HG02571 (cell line): ENCODE data around the gene SIPA1L3.
"Not testable (repeated sequence)": the region's sequence is repeated elsewhere in the genome, so short reads cannot be mapped to it uniquely, and the experiment has no call there.

Source experiments
- ATAC-seq: cut with Tn5 transposase; IDR thresholded peaks from one replicate; pipeline ENCODE4 v1.9.1; 2021; ENCODE audit warnings: mild to moderate bottlenecking, moderate library complexity; ENCODE audit not compliant: unreplicated experiment

The SIPA1L3 gene

DNA sequence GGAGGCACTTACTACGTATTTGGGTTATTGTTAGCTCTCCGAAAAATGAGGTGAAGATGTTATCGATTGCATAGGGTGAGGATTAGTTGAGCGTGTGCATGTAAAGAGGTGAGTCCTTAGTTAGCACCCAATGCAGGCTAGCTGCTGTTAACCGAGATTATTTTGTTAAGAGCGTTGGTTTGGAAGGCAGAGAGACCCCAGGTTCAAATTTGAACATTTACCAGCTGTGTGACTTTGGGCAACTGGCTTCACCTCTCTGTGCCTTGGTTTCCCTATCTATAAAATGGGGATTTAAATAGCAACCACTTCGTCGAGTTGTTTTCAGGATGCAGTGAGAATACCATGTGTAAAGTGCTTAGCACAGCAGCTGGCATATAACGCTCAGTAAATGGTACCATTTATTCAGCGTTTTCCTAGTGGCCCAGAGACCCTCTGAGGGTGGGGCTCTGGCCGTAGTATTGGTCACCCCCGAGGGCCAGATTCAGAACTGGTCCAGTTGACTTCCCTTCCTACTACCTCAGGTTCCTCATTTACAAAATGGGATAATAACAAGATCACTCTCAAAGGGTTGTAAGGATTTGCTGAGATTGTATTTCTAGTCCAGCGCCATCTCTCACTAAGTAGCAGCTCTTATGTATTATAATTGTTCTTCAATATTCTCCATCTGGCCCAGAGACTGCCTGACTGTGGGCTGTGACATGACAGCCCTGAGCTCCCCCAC, 887 bp downstream of the SIPA1L3 start:
- no peak for ATAC-seq

DNA sequence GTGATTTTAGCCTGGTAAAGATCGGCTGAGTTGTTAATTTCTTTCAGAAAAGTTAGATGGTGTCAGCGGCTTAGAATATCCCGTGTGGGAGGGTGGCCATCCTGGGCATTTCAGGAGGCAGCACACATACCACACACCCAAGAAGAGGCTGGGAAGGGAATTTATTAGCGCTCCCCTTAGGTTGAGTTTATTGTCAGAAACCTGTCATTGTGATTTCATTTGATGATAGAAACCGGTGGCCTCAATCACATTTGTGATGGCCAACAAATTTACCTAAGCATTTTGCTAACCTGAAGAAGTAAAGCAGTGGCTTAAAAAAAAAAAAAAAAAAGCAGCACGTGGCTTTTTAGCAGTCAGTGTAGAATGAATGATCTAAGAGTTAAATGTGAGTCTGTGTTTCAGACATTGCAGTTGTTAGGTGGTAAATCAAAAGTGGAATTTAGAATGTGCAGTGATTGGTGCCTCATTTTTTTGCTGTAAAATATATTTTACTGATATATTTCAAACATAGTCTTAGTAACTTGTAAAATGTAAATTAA, 2.7 kb downstream of the SIPA1L3 start:
- ATAC-seq: no peak

DNA sequence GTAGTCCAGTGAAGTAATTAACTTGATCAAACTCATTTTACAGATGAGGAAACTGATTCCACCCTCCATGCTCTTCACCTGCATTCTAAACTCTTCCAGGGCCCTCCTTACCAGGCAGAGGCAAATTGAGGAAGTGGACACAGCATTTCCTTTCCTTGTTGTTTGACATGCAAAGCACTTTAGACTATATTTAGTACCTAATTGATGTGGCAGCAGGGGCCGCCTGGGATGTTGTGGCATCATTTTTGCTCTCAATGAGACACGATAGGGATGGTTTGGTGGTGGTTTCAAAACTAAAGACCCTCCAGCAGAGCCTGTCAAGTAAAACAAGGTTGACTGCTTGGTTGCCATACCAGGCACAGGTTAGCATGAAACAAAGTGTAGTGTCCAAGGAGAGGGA, 7.9 kb downstream of the SIPA1L3 start:
- ATAC-seq: no peak

DNA sequence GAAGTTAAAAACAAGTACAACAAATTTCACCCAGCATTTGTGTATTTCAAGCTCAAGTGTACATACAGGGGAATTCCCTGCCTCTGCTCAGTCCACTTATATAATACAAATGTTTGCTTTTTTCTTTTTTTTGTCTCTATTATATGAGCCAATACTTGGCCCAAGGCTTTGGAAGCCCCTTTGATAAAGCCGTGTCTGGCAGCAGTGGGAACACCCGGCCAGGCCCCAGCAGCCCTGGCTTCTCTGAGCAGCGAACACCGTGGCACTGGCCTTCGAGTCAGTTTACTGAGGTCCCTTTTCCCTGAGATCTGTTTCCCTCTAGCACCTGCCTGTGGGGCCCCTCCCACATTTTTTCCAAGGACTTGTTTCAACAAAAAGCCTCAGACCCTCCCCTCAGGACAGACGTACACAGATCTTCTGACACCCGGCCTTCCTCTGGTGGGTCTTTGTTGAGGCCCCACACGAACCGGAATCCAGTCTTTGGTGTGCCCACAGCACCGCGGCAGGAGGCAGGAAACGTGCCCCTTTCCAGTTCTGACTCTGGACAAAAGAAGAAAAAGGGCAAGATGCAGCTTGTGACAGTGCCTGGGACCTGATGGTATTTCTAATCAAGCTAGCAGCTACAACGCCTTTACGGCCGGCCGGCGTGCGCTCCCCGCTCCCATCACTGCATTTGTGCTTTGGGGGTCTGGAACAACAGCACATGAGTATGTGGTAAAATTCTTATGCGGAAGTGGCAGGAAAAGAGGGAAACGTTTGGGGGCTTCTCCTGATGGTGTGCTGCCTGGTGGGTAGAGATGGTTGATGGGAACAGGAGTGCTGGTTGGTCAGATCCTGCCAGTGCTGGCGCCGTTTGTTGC, 13.8 kb downstream of the SIPA1L3 start:
- no peak for ATAC-seq

DNA sequence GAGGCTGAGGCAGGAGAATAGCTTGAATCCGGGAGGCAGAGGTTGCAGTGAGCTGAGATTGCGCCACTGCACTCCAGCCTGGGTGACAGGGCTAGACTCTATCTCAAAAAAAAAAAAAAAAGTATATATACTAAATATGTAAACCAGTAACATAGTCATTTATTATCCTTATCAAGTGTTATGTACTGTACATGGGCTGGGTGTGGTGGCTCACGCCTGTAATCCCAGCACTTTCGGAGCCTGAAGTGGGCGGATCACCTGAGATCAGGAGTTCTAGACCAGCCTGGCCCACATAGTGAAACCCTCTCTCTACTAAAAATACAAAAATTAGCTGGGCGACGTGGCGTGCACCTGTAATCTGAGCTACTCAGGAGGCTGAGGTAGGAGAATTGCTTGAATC, 17.6 kb downstream of the SIPA1L3 start:
- ATAC-seq: not testable (repeated sequence)

DNA sequence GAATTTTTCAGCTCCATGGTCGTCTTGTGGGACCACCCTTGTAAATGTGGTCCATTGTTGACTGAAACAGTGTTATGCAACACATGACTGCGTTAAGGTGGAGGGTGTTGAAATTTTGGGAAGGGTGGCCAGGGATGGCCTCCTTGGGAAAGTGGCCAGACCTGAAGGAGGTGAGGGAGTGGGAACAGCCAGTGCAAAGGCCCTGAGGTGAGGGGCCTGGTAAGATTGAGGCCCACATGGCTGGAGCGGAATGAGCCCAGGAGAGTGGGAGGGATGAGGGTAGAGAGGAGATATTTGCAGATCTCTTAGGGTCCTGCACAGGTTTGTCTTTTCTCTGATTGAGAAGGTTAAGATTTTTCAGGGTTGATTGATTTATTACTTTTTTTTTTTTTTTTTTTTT, 18.2 kb downstream of the SIPA1L3 start:
- ATAC-seq: no peak

DNA sequence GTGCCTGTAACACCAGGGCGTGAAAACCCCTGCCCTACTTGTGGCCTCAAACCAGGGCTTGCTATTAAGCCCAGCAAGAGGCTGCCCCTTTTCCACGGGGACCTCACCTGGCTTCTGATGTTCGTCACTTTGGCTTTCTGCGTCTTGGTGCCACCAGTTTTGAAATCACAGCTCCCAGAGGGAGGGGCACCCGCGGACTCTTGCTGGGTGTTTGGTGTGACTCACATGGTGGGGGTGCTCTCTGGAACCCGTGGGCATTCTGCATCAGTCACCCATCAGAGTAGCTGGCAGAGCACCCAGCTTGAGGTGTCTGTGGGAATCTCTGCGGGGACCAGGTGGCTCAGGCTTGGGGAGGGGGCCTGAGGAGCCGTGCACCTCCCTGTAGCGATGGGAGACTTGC, 19.2 kb downstream of the SIPA1L3 start:
- no peak for ATAC-seq

DNA sequence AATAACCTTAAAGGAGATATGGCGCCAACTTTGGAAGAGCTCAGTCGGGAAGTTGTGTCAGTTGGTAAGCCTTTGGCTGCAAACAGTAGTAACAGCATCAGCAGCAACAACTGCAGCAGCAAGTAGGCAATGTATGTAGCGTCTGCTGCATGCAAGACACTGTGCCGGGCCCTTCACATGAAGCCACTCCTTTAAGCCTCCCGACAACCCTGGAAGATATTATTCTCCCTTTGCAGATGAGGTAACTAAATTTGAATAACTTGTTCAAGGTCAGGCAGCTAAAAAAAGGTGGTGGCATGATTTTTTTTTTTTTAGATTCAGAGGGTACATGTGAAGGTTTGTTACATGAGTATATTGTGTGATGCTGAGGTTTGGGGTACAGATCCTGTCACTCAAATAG, 19.7 kb downstream of the SIPA1L3 start:
- ATAC-seq: no peak

DNA sequence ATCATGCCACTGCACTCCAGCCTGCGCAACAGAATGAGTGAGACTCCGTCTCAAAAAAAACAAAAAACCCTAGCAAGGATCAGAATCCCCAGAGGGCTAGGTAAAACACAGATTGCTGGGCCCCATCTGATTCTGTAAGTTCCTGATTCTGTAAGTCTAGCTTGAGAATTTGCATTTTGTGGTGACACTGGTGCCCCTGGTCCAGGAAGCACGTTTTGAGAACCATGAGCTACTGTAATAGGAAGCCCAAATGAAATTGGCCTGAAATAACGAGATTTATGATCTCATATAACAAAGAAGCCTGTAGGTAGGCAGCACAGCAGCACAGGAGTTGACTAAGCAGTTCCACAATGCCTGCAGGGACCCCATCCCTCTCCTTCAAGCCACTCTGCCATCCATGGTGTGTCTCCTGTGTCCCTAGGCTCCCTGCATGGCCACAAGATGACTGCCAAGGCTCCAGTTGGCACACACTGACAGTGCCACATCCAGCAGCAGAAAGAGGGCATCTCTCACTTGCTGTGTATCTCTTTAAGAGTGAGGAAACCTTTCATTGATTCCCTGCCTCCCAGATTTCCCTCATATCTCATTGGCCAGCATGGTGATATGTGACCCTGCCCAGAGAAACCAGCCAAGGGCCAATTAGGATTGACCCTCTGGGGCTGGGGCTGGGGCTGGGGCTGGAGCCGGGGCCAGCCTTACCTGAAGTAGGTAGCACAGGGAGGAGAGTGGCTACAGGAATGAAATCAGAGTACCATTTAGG, 21.7 kb downstream of the SIPA1L3 start:
- peak; percentile 53 for ATAC-seq

DNA sequence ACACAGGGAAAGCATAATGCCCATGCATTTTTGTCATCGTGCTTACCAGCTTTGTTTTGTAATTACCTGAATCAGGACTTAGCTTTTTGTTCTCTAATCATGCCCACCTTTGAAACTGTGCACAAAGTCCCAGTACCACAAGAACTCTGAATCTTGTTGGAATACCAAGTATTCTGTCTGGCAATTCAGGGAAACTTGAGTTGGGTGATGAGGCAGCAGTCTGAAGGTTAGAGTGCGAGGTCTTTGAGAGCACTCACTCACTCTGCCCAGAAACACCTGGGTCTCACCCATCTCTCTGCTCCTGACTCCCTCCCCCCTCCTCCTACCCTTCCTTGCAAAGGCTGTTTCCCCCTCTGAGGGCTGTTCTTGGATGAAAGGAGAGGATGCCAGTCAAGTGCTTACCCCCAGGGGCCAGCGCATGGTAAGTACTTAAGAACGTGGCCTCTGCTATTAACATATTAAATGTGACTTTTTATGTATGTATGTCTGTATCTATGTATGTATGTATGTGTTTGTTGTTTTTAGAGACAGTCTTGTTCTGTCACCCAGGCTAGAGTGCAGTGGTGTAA, 22.4 kb downstream of the SIPA1L3 start:
- ATAC-seq: no peak

DNA sequence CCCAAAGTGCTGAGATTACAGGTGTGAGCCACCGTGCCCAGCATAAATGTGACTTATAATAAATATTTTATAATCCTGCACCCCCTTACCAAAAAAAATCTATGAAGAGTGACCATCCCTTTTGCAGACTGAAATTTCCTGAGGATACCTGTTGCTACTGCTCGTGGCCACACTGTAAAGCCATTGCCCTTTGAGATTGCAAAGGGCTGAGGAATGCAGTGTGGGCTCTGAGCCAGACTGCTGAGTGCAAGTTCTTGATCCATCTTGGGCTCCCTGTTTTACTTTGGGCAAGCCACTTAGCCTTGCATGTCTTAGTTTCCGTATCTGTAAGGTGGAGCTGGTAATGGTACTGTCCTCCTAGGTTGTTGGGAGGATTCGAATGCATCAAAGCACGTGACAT, 23.4 kb downstream of the SIPA1L3 start:
- ATAC-seq: no peak

DNA sequence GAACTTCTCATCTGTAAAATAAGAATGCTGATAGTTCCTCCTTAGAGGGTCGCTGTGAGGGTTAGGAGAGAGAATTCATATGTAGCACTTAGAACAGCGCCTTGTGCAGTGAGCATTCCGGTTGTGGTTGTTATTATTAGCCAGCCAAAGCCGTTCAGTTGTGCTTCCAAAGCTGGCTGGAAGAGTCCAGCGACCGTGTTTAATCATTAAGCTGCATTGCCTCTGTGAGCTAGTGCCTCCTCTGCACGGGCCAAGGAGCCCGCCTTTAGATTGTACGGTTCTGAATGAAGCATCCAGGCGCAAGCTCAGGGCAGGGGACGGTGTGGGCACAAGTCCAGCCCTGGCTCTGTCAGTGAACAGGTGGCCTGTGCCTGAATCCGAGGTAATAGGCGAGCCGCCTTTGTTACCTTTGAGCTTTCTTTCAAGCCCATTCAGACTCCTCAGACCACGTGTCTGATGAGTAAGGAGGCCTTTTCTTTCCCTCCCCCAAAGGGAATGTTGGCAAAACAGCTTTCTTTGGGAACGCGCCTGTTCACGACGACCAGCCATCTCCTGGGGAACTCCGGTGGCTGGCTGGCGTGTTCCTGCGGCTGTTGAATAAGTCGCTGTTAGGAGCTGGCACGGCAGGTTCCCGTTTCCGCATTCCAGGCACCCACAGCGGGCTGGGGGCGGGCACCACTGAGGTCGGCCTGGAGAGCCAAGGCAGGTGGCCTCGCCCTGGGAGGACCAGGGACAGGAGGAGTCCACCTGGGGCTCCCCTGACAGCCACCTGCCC, 25.1 kb downstream of the SIPA1L3 start:
- no peak for ATAC-seq

DNA sequence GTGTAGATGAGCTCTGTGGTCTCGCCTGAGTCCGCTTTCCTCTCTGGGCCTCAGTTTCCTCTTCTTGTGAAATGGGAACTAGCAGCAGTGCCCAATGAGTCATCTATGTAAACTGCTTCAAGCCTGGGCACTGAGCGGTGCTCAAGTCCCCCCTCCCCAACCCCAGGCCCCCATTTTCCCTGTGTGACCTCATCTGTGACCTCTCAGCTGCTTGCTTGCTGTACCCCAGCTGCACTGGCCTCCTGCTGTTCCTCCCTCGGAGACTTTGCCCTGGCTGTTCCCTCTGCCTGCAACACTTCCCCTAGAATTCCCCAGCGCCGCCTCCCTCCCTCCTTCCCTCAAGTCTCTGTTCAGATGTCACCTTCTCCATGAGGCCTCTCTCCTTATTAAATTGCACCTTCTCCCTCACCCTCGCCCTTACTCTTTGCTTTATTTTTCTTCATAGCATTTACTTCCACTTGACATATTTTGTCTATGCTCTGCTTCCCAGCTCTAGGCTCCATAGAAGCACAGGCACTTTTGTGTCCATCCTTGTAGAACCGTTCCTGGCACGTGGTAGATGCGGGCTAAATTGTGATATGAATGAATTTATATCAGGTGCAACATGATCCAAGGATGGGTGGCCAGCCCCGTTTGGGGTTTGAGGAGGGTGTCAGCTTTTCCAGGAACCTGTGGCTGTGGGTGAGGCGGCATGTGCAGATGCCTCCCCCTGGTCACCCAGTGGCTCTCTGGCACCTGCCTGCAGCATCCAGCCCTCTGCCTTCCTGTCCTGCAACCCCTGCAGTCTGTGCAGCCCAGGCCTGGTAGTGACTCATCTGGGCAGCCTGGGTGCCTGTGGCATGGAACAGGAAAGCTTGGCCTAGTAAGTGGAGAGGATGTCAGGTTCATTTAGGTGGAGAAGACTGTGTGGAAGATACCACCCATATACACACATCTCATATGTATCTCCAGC, 26.3 kb downstream of the SIPA1L3 start:
- no peak for ATAC-seq

DNA sequence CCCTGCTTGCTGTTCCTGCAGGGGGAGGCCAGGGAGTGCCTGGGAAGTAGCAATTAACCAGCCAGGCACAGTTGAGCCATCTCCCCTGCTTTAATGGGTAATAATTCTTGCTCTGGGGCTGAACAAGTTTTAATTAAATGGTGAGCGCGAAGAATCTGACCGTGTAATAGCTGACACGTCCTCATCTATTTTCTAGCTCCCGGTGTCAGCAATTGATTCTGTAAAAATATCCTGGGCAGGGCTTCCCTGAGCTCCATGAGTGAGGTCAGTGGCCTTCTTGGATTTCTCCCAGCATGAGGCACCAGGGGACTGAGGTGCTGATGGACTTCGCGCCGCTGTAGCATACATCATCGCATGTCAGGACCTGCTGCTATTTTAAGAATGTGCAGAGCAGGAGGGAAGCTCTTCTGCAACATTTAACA, 26.9 kb downstream of the SIPA1L3 start:
- no peak for ATAC-seq

DNA sequence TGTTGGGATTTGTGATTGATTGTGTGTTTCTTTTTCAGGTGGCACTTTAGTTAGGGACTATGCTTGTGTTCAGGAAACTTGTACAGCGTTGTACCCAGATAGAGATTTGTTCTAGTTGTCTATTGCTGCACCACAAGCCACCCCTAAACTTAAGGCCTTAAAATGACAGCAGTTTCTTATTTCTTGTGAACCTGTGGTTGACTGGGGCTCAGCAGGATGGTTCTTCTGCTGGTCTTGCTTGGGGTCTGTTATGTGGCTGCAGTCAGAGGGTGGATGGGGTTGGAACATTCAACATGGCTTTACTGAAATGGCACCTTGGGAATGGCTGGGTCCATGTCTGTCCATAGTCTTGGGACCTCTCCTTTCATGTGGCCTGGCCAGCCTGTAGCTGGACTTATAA, 28.3 kb downstream of the SIPA1L3 start:
- ATAC-seq: no peak

DNA sequence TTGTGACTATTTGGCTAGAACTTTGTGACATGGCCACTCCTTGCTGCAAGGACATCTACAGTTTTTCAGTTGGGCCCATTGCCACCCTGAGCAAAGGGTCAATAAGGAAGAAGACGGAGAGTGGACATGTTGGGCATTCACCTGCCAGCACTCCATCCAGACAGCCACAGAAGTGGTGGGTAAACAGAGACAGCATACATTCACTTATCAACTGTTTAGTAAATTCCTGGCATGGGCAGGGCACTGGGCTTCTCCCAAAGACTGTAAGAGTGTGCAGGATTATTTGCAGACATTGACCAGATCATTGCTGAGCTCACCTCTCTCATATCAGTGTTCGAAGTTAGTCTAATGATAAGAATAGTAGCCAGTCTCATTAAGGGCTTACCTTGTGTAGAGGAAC, 29.2 kb downstream of the SIPA1L3 start:
- no peak for ATAC-seq

DNA sequence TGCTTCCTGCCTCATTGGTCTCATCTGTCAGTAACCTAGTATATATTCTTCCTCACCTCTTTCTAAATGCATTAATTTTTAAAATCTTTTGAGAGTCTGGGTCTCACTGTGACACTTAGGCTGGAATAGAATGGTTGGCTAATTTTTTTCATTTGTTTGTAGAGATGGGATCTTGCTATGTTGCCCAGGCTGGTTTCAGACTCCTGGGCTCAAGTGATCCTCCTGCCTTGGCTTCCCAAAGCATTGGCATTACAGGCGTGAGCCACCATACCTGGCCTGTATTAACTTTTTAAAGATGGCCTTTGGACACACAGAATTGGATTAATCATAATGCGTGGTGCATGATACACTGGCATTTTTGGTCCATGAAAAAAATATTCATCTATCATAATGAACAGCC, 29.9 kb downstream of the SIPA1L3 start:
- ATAC-seq: no peak

DNA sequence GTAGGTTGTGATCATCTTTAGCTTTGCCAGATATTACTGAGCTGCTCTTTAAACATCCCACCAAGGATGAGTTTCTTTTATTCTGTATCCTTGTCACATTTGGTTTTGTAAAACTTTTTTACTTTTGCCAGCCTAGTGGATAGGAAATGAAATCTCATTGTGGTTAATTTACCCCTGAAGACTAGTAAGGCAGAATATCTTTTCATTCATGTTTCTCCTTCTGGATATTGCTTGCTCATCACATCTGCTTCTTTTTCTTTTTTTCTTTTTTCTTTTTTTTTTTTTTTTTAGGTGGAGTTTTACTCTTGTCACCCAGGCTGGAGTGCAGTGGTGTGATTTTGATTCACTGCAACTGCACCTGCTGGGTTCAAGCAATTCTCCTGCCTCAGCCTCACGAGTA, 31.3 kb downstream of the SIPA1L3 start:
- ATAC-seq: no peak
